Ishikawa (cell line): ENCODE results near the gene AHNAK2.

Source experiments
- CEBPB ChIP-seq: IDR thresholded peaks from 2 replicates; pipeline ENCODE4 v1.6.1; 2012
- CREB1 ChIP-seq: IDR thresholded peaks from 2 replicates; pipeline ENCODE4 v1.6.1; 2012; ENCODE audit warnings: low read depth
- EP300 ChIP-seq: IDR thresholded peaks from 2 replicates; pipeline ENCODE4 v1.6.1; 2012; ENCODE audit warnings: borderline replicate concordance
- MAX ChIP-seq: IDR thresholded peaks from 2 replicates; pipeline ENCODE4 v1.6.1; 2012
- NFIC ChIP-seq: IDR thresholded peaks from 2 replicates; pipeline ENCODE4 v1.6.1; 2012
- RAD21 ChIP-seq: IDR thresholded peaks from 2 replicates; pipeline ENCODE4 v1.6.1; 2012; ENCODE audit warnings: low read depth
- TAF1 ChIP-seq: IDR thresholded peaks from 2 replicates; pipeline ENCODE4 v1.6.1; 2012; ENCODE audit warnings: low read depth, mild to moderate bottlenecking
- TCF12 ChIP-seq: IDR thresholded peaks from 2 replicates; pipeline ENCODE4 v1.6.1; 2012; ENCODE audit warnings: low read depth
- TEAD4 ChIP-seq: IDR thresholded peaks from 2 replicates; pipeline ENCODE4 v1.6.1; 2012
- YY1 ChIP-seq: IDR thresholded peaks from 2 replicates; pipeline ENCODE4 v1.6.1; 2012; ENCODE audit warnings: low read depth
- TF ChIP-seq, protein P1 (sequence below): IDR thresholded peaks from 2 replicates; pipeline ENCODE4 v1.6.1; 2012; ENCODE audit warnings: low read depth, mild to moderate bottlenecking
- TF ChIP-seq, protein P2 (sequence below): IDR thresholded peaks from 2 replicates; pipeline ENCODE4 v1.6.1; 2012

- TF ChIP-seq NFIC (no peak), CREB1 (no peak), TCF12 (no peak), MAX (no peak), TAF1 (no peak), EP300 (no peak), CEBPB (no peak), RAD21 (no peak), YY1 (no peak), TEAD4 (no peak)
- TF ChIP-seq, protein P1, sequence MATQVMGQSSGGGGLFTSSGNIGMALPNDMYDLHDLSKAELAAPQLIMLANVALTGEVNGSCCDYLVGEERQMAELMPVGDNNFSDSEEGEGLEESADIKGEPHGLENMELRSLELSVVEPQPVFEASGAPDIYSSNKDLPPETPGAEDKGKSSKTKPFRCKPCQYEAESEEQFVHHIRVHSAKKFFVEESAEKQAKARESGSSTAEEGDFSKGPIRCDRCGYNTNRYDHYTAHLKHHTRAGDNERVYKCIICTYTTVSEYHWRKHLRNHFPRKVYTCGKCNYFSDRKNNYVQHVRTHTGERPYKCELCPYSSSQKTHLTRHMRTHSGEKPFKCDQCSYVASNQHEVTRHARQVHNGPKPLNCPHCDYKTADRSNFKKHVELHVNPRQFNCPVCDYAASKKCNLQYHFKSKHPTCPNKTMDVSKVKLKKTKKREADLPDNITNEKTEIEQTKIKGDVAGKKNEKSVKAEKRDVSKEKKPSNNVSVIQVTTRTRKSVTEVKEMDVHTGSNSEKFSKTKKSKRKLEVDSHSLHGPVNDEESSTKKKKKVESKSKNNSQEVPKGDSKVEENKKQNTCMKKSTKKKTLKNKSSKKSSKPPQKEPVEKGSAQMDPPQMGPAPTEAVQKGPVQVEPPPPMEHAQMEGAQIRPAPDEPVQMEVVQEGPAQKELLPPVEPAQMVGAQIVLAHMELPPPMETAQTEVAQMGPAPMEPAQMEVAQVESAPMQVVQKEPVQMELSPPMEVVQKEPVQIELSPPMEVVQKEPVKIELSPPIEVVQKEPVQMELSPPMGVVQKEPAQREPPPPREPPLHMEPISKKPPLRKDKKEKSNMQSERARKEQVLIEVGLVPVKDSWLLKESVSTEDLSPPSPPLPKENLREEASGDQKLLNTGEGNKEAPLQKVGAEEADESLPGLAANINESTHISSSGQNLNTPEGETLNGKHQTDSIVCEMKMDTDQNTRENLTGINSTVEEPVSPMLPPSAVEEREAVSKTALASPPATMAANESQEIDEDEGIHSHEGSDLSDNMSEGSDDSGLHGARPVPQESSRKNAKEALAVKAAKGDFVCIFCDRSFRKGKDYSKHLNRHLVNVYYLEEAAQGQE = no peak
- TF ChIP-seq, protein P2, sequence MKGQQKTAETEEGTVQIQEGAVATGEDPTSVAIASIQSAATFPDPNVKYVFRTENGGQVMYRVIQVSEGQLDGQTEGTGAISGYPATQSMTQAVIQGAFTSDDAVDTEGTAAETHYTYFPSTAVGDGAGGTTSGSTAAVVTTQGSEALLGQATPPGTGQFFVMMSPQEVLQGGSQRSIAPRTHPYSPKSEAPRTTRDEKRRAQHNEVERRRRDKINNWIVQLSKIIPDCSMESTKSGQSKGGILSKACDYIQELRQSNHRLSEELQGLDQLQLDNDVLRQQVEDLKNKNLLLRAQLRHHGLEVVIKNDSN = no peak
Measured at GRCh38 chr14:104898870-104899510, 79.2 kb downstream of the AHNAK2 start.
